Tibial artery (tissue), 4 donors: ENCODE measurements around the gene KRT37.

Source experiments
- DNase-seq, 2 donors: peaks; one replicate each; pipeline ENCODE4 v3.0.0-alpha.2; 2019
- H3K27ac ChIP-seq, 2 donors: fragments of 200-600 bp; sonication (generic) in 1 of 2; 1 replicate in 1 of 2; 2 replicates in 1 of 2; pipeline ENCODE4 v1.5.1; 2018 to 2019; ENCODE audit warnings: mild to moderate bottlenecking in 1 of 2
- H3K27me3 ChIP-seq, 2 donors: fragments of 200-600 bp; sonication (generic) in 1 of 2; one replicate each; pipeline versions ENCODE4 v1.5.1 to v1.6.0; 2016 to 2019
- H3K36me3 ChIP-seq, 3 donors: fragments of 200-600 bp; sonication (generic) in 2 of 3; one replicate each; pipeline ENCODE4 v1.5.1; 2016 to 2019; ENCODE audit warnings: mild to moderate bottlenecking in 2 of 3
- H3K4me1 ChIP-seq, 4 donors: fragments of 200-600 bp; sonication (generic) in 2 of 4; 1 replicate in 3 of 4; 2 replicates in 1 of 4; pipeline ENCODE4 v1.5.1; 2016 to 2019
- H3K4me3 ChIP-seq, 2 donors: fragments of 200-600 bp; sonication (generic) in 1 of 2; 1 replicate in 1 of 2; 2 replicates in 1 of 2; pipeline ENCODE4 v1.5.1; 2018 to 2019; ENCODE audit warnings: mild to moderate bottlenecking in 2 of 2
- H3K9me3 ChIP-seq, 3 donors: fragments of 200-600 bp; sonication (generic) in 1 of 3; one replicate each; pipeline ENCODE4 v1.5.1; 2016 to 2019
- intact Hi-C: fragments of 100-400 bp; cut with DNase I; formaldehyde crosslinking; loops from one replicate; pipeline ENCODE4 v1.15.0; 2023; ENCODE audit warnings: low total_unique reads
- TF ChIP-seq, protein P1 (sequence below), 2 experiments: fragments of 200-600 bp in 1 of 2; fragments of 450-650 bp in 1 of 2; IDR thresholded peaks; one replicate each; pipeline ENCODE4 v1.5.1; 2017 to 2019; ENCODE audit warnings: antibody characterized with exemption in 2 of 2, mild to moderate bottlenecking in 1 of 2, moderate library complexity in 1 of 2

KRT37 gene

DNA sequence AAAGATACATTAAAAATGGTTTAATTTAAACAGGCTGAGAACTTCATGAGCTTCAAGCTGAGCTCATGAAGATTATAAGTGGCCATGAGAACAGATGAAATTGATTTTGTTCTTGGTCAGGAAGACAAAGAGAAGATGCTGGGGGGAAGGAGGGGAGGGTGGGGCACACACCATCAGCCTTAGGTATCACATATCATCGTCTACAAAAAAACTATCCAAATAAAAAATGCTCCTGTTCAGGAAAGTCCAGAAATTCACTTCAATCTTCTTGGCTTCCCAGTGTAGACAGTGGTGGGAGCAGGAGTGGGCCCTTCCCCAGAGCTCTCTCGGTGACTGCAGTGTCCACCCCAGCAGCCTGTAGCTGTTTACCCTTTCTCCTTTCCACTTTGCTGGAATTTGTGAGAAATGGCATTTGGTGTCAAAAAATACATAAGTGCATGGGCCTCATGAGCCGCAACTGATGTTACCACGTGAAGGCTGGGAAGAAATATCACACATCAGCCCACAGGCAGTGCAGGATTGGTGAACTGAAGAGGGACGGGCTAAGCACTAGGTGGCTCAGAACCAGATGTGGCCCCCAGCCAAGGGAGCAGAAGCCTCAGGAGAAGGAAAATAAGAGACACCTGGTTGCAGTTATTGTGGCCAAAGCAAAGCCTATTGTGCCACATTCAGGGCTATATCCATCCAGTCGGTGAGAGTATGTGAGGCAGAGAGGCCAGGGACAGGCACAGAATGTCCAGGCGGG is 6.1 kb downstream of the KRT37 start:
- TF ChIP-seq, protein P1, sequence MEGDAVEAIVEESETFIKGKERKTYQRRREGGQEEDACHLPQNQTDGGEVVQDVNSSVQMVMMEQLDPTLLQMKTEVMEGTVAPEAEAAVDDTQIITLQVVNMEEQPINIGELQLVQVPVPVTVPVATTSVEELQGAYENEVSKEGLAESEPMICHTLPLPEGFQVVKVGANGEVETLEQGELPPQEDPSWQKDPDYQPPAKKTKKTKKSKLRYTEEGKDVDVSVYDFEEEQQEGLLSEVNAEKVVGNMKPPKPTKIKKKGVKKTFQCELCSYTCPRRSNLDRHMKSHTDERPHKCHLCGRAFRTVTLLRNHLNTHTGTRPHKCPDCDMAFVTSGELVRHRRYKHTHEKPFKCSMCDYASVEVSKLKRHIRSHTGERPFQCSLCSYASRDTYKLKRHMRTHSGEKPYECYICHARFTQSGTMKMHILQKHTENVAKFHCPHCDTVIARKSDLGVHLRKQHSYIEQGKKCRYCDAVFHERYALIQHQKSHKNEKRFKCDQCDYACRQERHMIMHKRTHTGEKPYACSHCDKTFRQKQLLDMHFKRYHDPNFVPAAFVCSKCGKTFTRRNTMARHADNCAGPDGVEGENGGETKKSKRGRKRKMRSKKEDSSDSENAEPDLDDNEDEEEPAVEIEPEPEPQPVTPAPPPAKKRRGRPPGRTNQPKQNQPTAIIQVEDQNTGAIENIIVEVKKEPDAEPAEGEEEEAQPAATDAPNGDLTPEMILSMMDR (IDR thresholded peaks at IDR 0.05): no peak
- Histone ChIP-seq H3K4me3 (no peak overlapping the region), H3K36me3 (no peaks in the 10 kb centered on the region), H3K4me1 (peaks cover 0 to 24% (median 12%) of the 10 kb centered on the region in 4 donors), H3K27ac (no peak overlapping the region), H3K27me3 (no peaks in the 10 kb centered on the region), H3K9me3 (no peaks in the 10 kb centered on the region)
- intact Hi-C loops: no loop called here
- DNase-seq: no peak

DNA sequence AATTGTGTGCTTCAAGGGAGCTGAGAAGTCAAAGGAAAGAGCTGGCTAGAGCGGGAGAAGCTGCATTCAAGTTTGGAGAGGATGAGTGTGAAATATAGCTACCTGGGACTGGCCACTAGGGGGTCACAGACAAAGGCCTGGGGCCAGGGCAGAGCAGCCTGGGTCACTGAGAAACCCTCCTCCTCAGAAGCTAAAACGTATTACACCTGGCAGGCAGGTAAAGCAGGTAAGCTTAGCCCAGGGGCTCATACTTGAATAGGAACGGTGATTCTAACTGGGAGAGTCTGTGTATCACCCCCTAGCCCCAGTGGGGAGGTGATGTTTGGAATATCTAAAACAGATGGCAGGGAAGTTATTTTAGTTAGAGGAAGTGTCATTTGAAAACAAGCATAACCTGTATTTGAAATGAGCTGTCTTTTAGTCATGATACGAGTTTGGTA is 6.8 kb downstream of the KRT37 start:
- Histone ChIP-seq H3K36me3 (no peaks in the 10 kb centered on the region), H3K4me1 (peaks cover 0 to 24% (median 12%) of the 10 kb centered on the region in 4 donors), H3K4me3 (no peak overlapping the region), H3K27ac (no peak overlapping the region), H3K27me3 (no peaks in the 10 kb centered on the region), H3K9me3 (no peaks in the 10 kb centered on the region)
- TF ChIP-seq, protein P1 (IDR thresholded peaks at IDR 0.05): no peak
- DNase-seq: no peak
- intact Hi-C loops: no loop called here

DNA sequence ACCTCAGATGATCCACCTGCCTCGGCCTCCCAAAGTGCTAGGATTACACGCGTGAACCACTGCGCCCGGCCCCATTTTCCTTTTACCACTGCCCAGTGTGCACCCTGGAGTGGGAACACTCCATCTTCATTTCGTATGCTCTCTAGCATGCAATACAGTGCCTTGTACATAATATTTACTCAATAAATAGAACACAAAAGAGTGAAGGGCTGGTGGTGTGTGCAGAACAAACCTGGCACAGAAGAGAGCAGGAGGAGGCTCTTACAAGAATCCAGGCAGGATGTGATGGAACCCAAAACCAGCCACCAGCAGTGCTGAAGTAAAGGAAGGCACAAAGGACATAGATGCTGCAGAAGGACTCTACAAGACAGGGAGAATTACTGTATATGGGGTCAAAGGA is 7.3 kb downstream of the KRT37 start:
- Histone ChIP-seq H3K36me3 (no peaks in the 10 kb centered on the region), H3K27ac (no peak overlapping the region), H3K4me1 (peaks cover 0 to 24% (median 12%) of the 10 kb centered on the region in 4 donors), H3K4me3 (no peak overlapping the region), H3K27me3 (no peaks in the 10 kb centered on the region), H3K9me3 (no peaks in the 10 kb centered on the region)
- intact Hi-C loops: no loop called here
- TF ChIP-seq, protein P1 (IDR thresholded peaks at IDR 0.05): no peak
- no peak for DNase-seq

DNA sequence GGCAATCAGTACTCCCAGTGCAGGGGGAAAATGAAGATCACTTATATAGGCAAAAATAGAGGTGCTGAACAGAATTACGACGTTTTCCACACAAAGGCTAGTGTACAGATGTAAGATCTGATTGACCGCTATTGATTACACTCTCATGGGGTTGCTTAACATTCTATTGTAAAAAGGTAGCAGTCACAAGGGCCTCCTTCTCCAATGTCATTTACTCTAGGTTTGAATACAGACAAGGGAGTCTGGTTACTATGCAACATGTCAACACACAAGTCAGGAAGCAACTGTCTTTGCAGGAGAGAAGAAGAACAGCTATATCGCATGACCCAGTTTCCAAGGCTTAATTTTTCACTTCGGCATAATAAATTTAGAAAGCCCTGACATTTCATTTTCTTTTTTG is 7.9 kb downstream of the KRT37 start:
- TF ChIP-seq, protein P1 (IDR thresholded peaks at IDR 0.05): no peak
- no peaks in the 10 kb centered on the region for H3K27me3 ChIP-seq
- DNase-seq: no peak
- H3K4me3 ChIP-seq: no peak overlapping the region
- H3K27ac ChIP-seq: no peak overlapping the region
- no peaks in the 10 kb centered on the region for H3K9me3 ChIP-seq
- intact Hi-C loops: no loop called here
- no peaks in the 10 kb centered on the region for H3K36me3 ChIP-seq
- peaks cover 0 to 24% (median 12%) of the 10 kb centered on the region in 4 donors for H3K4me1 ChIP-seq

DNA sequence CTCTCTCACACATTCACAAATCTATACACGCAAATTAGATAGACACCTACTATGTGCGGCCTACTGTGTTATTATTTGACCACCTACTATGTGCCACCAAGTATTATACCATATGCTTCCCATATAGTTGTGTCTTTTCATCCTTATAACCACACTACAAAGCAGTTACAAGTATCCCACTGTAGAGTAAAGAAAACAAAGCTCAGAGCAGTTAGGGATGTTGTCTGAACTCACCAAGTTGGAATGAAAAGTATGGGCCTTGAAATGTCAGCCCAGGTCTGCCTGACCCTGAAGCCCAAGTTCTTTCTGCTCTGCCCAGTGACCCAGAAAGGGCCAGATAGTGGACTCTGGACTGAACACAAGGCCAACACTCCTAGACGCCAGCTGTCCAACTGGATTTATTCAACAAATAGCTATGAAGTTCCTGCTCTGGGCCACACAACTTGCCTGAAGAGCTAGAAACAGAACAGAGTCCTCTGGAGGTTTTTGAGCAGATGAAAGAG is 8.5 kb downstream of the KRT37 start:
- Histone ChIP-seq H3K9me3 (no peaks in the 10 kb centered on the region), H3K4me1 (peaks cover 0 to 24% (median 12%) of the 10 kb centered on the region in 4 donors), H3K4me3 (no peak overlapping the region), H3K27ac (no peak overlapping the region), H3K27me3 (no peaks in the 10 kb centered on the region), H3K36me3 (no peaks in the 10 kb centered on the region)
- intact Hi-C loops: no loop called here
- DNase-seq: peak in 1 of 2 donors; percentile 58
- TF ChIP-seq, protein P1 (IDR thresholded peaks at IDR 0.05): no peak
